ENCODE measurements around the gene PIK3R5.

The PIK3R5 gene

GRCh38 chr17:8900626-8901585 is 64.6 kb downstream of the PIK3R5 start:
- no peak overlapping the region for H3K4me3 ChIP-seq (ENCODE audit: low read depth, low read length)

- no peak overlapping the region for H3K4me3 ChIP-seq (ENCODE audit: low read depth, low read length)
Observed at GRCh38 chr17:8900207-8900606, 65.3 kb downstream of the PIK3R5 start.

GRCh38 chr17:8898636-8899035 is 66.9 kb downstream of the PIK3R5 start:
- H3K4me3 ChIP-seq (ENCODE audit: low read depth, low read length), result no peak overlapping the region

- H3K4me3 ChIP-seq (ENCODE audit: low read depth, low read length), result no peak overlapping the region
Observed at GRCh38 chr17:8898126-8898525, 67.4 kb downstream of the PIK3R5 start.

GRCh38 chr17:8896641-8897635 is 68.6 kb downstream of the PIK3R5 start:
- no peak overlapping the region for H3K4me3 ChIP-seq (ENCODE audit: low read depth, low read length)

GRCh38 chr17:8896087-8896486 is 69.4 kb downstream of the PIK3R5 start:
- H3K4me3 ChIP-seq (ENCODE audit: low read depth, low read length), result no peak overlapping the region

GRCh38 chr17:8894673-8895578 is 70.6 kb downstream of the PIK3R5 start:
- H3K4me3 ChIP-seq (ENCODE audit: low read depth, low read length), result no peak overlapping the region

- no peak overlapping the region for H3K4me3 ChIP-seq (ENCODE audit: low read depth, low read length)
Observed at GRCh38 chr17:8894202-8894671, 71.3 kb downstream of the PIK3R5 start.

- H3K4me3 ChIP-seq (ENCODE audit: low read depth, low read length), result no peak overlapping the region
Observed at GRCh38 chr17:8893621-8894201, 71.8 kb downstream of the PIK3R5 start.

- no peak overlapping the region for H3K4me3 ChIP-seq (ENCODE audit: low read depth, low read length)
Observed at GRCh38 chr17:8893059-8893458, 72.4 kb downstream of the PIK3R5 start.

- no peak overlapping the region for H3K4me3 ChIP-seq (ENCODE audit: low read depth, low read length)
Observed at GRCh38 chr17:8892338-8892690, 73.2 kb downstream of the PIK3R5 start.

GRCh38 chr17:8890671-8891070 is 74.8 kb downstream of the PIK3R5 start:
- H3K4me3 ChIP-seq (ENCODE audit: low read depth, low read length), result no peak overlapping the region

- no peak overlapping the region for H3K4me3 ChIP-seq (ENCODE audit: low read depth, low read length)
Observed at GRCh38 chr17:8889458-8890210, 75.9 kb downstream of the PIK3R5 start.

GRCh38 chr17:8888704-8889302 is 76.7 kb downstream of the PIK3R5 start:
- H3K4me3 ChIP-seq (ENCODE audit: low read depth, low read length), result no peak overlapping the region

- H3K4me3 ChIP-seq (ENCODE audit: low read depth, low read length), result no peak overlapping the region
Observed at GRCh38 chr17:8887834-8888703, 77.4 kb downstream of the PIK3R5 start.

- no peak overlapping the region for H3K4me3 ChIP-seq (ENCODE audit: low read depth, low read length)
Observed at GRCh38 chr17:8887301-8887700, 78.2 kb downstream of the PIK3R5 start.

GRCh38 chr17:8885967-8886684 is 79.4 kb downstream of the PIK3R5 start:
- no peak overlapping the region for H3K4me3 ChIP-seq (ENCODE audit: low read depth, low read length)
